ENCODE data around the gene NDUFA12. TPM values are rescaled to one million over a fixed set of nuclear protein-coding genes. Genes with fewer than 3 reads are reported as not detected.

Gene NDUFA12
- polyA plus RNA-seq, 1 experiment: 52.7 TPM

DNA sequence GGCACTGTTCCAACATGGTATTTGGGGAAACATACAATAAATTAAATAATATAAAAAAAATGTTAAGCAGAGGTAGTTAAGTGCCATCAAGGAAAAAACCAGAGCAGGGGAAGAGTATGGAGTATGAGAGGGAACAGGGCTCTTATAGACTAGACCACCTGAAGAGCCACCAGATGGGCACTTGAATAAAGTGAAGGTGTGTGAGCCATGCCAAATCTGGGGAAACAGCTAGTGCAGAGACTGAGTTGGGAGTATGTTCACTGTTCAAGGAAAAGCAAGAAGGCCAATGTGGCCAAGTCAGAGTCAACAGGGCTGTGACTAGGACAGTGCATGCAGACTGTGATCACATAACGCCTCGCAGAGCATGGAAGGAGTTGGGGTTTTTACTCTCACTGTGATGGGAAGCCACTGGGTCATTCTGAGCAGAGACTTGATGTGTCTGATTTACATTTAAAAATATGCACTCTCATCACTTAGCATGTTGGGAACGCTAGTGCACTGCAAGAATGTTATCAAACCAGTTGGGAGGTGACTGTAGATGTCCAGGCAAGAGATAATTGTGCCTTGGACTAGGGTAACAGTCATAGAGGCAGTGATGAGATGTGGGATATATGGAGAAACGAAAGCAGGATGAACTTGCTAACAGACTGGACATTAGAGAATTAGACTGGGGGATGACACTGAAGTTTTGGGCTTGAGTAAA, 25.6 kb downstream of the NDUFA12 start:
- ChIA-PET POLR2A (no interaction called here), CTCF (interaction anchor here (0.6 to 0.7 kb wide), 2 partner anchors 72 to 439 kb away, joined by 3 read pairs; no protein-coding TSS in a partner anchor)
- DNase-seq (ENCODE audit: low read depth): no peak

DNA sequence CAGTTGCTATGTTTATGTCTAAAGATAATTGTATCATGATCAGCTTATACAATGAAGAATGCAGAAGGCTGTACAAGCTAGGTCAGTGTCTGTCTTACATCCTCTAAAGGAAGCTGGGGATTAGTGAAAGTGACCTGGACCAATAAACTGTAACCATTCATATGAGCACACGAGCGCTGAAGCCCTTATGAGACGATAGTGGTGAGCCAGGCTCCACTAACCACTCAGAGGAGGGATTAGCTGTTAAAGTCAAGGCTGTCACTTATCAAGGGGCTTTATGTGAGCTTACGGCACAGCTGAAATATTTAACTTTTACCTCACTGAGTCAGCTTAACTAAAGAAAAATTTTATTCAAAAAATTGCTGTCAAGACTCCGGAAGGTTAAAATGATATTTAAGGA, 30.3 kb downstream of the NDUFA12 start:
- no peak for DNase-seq (ENCODE audit: low read depth)
- no peaks in the 10 kb centered on the region for H3K27me3 ChIP-seq (ENCODE audit: control insufficient read depth, insufficient read depth, low read length)
- CTCF ChIA-PET: interaction anchor here (0.6 to 1.3 kb wide), 2 partner anchors 9 to 84 kb away, joined by 3 read pairs; no protein-coding TSS in a partner anchor
- TF ChIP-seq, protein P1, sequence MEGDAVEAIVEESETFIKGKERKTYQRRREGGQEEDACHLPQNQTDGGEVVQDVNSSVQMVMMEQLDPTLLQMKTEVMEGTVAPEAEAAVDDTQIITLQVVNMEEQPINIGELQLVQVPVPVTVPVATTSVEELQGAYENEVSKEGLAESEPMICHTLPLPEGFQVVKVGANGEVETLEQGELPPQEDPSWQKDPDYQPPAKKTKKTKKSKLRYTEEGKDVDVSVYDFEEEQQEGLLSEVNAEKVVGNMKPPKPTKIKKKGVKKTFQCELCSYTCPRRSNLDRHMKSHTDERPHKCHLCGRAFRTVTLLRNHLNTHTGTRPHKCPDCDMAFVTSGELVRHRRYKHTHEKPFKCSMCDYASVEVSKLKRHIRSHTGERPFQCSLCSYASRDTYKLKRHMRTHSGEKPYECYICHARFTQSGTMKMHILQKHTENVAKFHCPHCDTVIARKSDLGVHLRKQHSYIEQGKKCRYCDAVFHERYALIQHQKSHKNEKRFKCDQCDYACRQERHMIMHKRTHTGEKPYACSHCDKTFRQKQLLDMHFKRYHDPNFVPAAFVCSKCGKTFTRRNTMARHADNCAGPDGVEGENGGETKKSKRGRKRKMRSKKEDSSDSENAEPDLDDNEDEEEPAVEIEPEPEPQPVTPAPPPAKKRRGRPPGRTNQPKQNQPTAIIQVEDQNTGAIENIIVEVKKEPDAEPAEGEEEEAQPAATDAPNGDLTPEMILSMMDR (IDR thresholded peaks at IDR 0.05; ENCODE audit: insufficient read depth, low read depth, low read length): no peak
- H3K4me3 ChIP-seq (ENCODE audit: low read depth, low read length): no peak overlapping the region
- POLR2A ChIA-PET: no interaction called here
- no peaks in the 10 kb centered on the region; the same call in 1 of the 2 replicates for H3K36me3 ChIP-seq (ENCODE audit: control insufficient read depth, insufficient read depth, low read length)

More for the DNA sequence above, 25.6 kb downstream of the NDUFA12 start:
- Histone ChIP-seq H3K36me3 (ENCODE audit: control insufficient read depth, insufficient read depth, low read length) (no peaks in the 10 kb centered on the region), H3K27me3 (ENCODE audit: control insufficient read depth, insufficient read depth, low read length) (no peaks in the 10 kb centered on the region), H3K4me3 (ENCODE audit: low read depth, low read length) (no peak overlapping the region)
- TF ChIP-seq, protein P1 (IDR thresholded peaks at IDR 0.05; ENCODE audit: insufficient read depth, low read depth, low read length): no peak

DNA sequence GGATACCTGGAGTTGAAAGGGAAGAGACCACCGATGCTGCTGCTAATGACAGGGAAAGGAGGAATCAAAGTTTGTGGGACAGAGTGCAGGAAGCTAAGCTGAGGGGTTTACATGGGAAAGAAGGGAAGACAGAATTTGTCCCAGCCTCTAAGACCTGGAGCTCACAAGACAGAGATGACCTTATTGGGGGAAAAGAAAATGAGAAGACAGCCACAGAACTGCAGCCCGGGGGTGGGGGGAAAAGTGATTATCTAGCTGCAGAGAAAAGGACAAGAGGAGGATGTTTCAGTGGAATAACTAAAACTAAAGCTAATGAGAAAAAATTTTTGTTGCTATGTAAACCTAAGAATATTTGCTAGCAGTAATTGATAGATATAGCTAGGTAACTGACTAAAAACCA, 30.7 kb downstream of the NDUFA12 start:
- CTCF ChIA-PET: interaction anchor here (0.6 to 1.3 kb wide), 2 partner anchors 10 to 84 kb away, joined by 3 read pairs; no protein-coding TSS in a partner anchor
- TF ChIP-seq, protein P1 (IDR thresholded peaks at IDR 0.05; ENCODE audit: insufficient read depth, low read depth, low read length): no peak
- POLR2A ChIA-PET: no interaction called here
- Histone ChIP-seq H3K4me3 (ENCODE audit: low read depth, low read length) (no peak overlapping the region), H3K27me3 (ENCODE audit: control insufficient read depth, insufficient read depth, low read length) (no peaks in the 10 kb centered on the region), H3K36me3 (ENCODE audit: control insufficient read depth, insufficient read depth, low read length) (no peaks in the 10 kb centered on the region; the same call in 1 of the 2 replicates)
- DNase-seq (ENCODE audit: low read depth): no peak

DNA sequence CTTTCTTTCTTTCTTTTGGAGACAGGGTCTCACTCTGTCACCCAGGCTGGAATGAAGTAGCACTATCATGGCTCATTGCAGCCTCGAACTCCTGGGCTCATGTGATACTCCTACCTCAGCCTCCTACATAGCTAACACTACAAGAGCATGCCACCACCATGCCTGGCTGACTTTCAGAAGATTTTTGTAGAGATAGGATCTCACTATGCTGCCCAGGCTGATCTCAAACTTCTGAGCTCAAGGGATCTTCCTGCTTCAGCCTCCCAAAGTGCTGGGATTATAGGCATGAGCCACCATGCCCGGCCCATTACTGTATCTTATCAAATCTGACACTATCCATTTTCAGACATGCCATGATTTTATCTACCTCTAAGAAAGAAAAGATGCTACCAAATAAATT, 31.6 kb downstream of the NDUFA12 start:
- TF ChIP-seq, protein P1 (IDR thresholded peaks at IDR 0.05; ENCODE audit: insufficient read depth, low read depth, low read length): no peak
- Histone ChIP-seq H3K27me3 (ENCODE audit: control insufficient read depth, insufficient read depth, low read length) (no peaks in the 10 kb centered on the region), H3K36me3 (ENCODE audit: control insufficient read depth, insufficient read depth, low read length) (no peaks in the 10 kb centered on the region; the same call in 1 of the 2 replicates), H3K4me3 (ENCODE audit: low read depth, low read length) (no peak overlapping the region)
- POLR2A ChIA-PET: no interaction called here
- DNase-seq (ENCODE audit: low read depth): no peak
- CTCF ChIA-PET: interaction anchor here (1.5 kb wide), 1 partner anchor 35 kb away, joined by 4 read pairs; no protein-coding TSS in a partner anchor

DNA sequence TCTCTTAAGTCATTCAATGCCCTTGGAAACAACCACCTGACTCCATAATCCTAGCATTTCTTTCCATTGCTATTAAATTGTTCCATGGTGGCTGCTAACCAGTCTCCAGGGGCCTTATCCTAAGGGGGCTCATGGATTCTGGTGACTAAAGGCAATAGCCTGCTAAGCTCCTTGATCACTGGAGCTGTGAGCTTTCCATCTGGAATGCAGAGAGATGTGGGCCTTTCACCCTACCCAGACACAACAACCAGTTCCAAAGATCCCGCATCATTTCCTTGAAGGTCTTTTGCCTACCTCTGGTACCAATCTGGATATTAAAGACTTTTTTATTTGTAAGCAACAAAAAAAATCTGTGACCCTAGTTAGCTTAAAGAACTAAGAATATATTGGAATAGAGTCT, 32.9 kb downstream of the NDUFA12 start:
- CTCF ChIA-PET: interaction anchor here (1.5 kb wide), 1 partner anchor 34 kb away, joined by 4 read pairs; no protein-coding TSS in a partner anchor
- H3K27me3 ChIP-seq (ENCODE audit: control insufficient read depth, insufficient read depth, low read length): no peaks in the 10 kb centered on the region
- H3K36me3 ChIP-seq (ENCODE audit: control insufficient read depth, insufficient read depth, low read length): no peaks in the 10 kb centered on the region; the same call in 1 of the 2 replicates
- POLR2A ChIA-PET: interaction anchor here (0.6 kb wide), 1 partner anchor 17 kb away, joined by 4 read pairs; no protein-coding TSS in a partner anchor
- TF ChIP-seq, protein P1 (IDR thresholded peaks at IDR 0.05; ENCODE audit: insufficient read depth, low read depth, low read length): no peak
- no peak for DNase-seq (ENCODE audit: low read depth)
- no peak overlapping the region for H3K4me3 ChIP-seq (ENCODE audit: low read depth, low read length)
